Neural crest cell (in vitro differentiated cells): ENCODE data around the gene WNT3A. TPM values are rescaled to one million over a fixed set of nuclear protein-coding genes. Genes with fewer than 3 reads are reported as not detected.

ENCODE experiments used
- DNase-seq: peaks from one replicate; pipeline ENCODE4 v3.0.0; 2021; ENCODE audit warnings: low read depth, mixed read lengths, low spot score
- H3K27ac Mint-ChIP-seq: one replicate; pipeline ENCODE4 v1.8.0; 2021; ENCODE audit warnings: mild to moderate bottlenecking, mixed read lengths; ENCODE audit not compliant: unreplicated experiment
- H3K27me3 Mint-ChIP-seq: 2 replicates; pipeline ENCODE4 v1.8.0; 2021; ENCODE audit warnings: low read depth, mild to moderate bottlenecking, mixed read lengths
- H3K36me3 Mint-ChIP-seq: 2 replicates; pipeline ENCODE4 v1.8.0; 2021; ENCODE audit warnings: low read depth, mild to moderate bottlenecking, mixed read lengths
- H3K4me1 Mint-ChIP-seq: 2 replicates; pipeline ENCODE4 v1.8.0; 2021; ENCODE audit warnings: mixed read lengths
- H3K4me3 Mint-ChIP-seq: one replicate; pipeline ENCODE4 v1.8.0; 2021; ENCODE audit warnings: mild to moderate bottlenecking, mixed read lengths
- H3K9me3 Mint-ChIP-seq: 2 replicates; pipeline ENCODE4 v1.8.0; 2021; ENCODE audit warnings: mixed read lengths
- CTCF ChIP-seq: fragments of 200-600 bp; sonication (generic); conservative IDR thresholded peaks from 2 replicates; pipeline ENCODE4 v1.5.0; 2021; ENCODE audit warnings: antibody characterized with exemption, mild to moderate bottlenecking
- total RNA-seq: library from RNA; stranded (reverse); gene quantifications from 2 replicates; pipeline ENCODE4 v1.2.1, GENCODE V29; 2021

Gene WNT3A
- total RNA-seq, 1 donor from 2014 or later: not detected

DNA sequence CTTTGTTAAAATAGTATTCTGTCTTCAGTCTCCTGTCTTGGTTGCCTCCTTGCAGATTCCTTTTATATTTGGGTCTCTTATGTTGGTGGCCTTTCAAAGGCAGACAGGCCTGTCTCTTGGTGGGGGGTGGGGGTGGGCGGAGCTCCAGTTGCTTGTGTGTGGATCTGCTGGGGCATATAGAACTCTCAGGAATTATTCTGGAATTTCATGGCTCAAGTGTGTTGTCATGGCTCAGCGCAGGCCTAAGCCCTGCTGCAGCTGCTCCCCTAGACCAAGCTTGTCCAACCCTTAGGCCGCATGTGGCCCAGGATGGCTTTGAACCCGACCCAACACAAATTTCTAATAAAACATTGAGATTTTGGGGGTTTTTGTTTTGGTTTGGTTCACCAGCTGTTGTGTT, 88.4 kb downstream of the WNT3A start:
- TF ChIP-seq CTCF: no peak
- H3K27me3 Mint-ChIP-seq: no peaks in the 10 kb centered on the region
- H3K36me3 Mint-ChIP-seq: peaks cover 45% of the 10 kb centered on the region
- peaks cover 14% of the 10 kb centered on the region for H3K4me1 Mint-ChIP-seq
- DNase-seq: no peak
- peaks cover 11% of the 10 kb centered on the region for H3K9me3 Mint-ChIP-seq
- no peak overlapping the region for H3K27ac Mint-ChIP-seq
- H3K4me3 Mint-ChIP-seq: peak overlapping the region; percentile 65

DNA sequence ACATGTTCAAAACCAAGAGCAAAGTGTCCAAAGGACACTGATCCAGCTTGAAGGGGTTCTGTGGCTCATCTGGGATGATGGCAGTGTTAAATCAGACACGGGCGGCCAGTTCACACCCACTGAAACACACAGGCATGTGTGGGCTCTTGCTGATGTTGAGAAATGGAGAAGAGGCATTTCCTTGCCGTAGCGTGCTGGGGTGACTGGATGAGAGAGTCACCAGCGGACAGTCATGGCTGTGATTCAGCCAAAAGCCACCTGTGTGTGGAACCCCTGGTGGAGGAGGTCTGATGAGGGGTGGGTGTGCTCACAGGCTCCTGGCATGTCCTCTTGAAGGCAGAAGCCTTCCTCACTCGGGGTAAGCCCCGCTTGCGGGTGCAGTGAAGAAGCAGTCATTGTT, 89.1 kb downstream of the WNT3A start:
- H3K27me3 Mint-ChIP-seq: no peaks in the 10 kb centered on the region
- no peak overlapping the region for H3K4me3 Mint-ChIP-seq
- H3K9me3 Mint-ChIP-seq: peaks cover 11% of the 10 kb centered on the region
- no peak for DNase-seq
- peaks cover 45% of the 10 kb centered on the region for H3K36me3 Mint-ChIP-seq
- no peak for TF ChIP-seq CTCF
- peak overlapping the region; percentile 43 for H3K27ac Mint-ChIP-seq
- peaks cover 7% of the 10 kb centered on the region for H3K4me1 Mint-ChIP-seq

GRCh38 chr1:228096416-228097332, 89.9 kb downstream of the WNT3A start:
- peaks cover 6% of the 10 kb centered on the region for H3K4me1 Mint-ChIP-seq
- TF ChIP-seq CTCF: no peak
- no peak overlapping the region for H3K27ac Mint-ChIP-seq
- H3K4me3 Mint-ChIP-seq: no peak overlapping the region
- H3K36me3 Mint-ChIP-seq: peaks cover 45% of the 10 kb centered on the region
- H3K27me3 Mint-ChIP-seq: no peaks in the 10 kb centered on the region
- no peak for DNase-seq
- H3K9me3 Mint-ChIP-seq: peaks cover 11% of the 10 kb centered on the region

DNA sequence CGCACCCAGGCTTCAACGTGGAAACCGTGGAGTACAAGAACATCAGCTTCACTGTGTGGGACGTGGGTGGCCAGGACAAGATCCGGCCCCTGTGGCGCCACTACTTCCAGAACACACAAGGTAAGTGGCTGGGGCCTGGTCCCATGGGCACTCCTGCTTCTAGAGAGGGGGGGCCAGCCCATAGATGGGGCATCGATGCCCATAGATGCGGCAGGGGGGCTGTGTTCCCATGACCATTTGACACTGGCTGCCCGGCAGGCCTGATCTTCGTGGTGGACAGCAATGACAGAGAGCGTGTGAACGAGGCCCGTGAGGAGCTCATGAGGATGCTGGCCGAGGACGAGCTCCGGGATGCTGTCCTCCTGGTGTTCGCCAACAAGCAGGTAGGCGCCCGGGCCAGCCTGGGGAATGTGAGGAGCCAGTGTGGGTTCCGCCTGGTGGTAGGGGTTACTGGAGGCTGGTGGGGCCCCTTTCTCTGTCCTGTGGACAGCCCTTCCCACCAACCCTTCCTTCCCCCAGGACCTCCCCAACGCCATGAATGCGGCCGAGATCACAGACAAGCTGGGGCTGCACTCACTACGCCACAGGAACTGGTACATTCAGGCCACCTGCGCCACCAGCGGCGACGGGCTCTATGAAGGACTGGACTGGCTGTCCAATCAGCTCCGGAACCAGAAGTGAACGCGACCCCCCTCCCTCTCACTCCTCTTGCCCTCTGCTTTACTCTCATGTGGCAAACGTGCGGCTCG, 90.7 kb downstream of the WNT3A start:
- Mint-ChIP-seq H3K27ac (no peak overlapping the region), H3K4me3 (peak overlapping the region; percentile 56), H3K36me3 (peaks cover 39% of the 10 kb centered on the region), H3K4me1 (peaks cover 6% of the 10 kb centered on the region), H3K27me3 (no peaks in the 10 kb centered on the region), H3K9me3 (peaks cover 11% of the 10 kb centered on the region)
- no peak for DNase-seq
- TF ChIP-seq CTCF: no peak

- H3K4me1 Mint-ChIP-seq: peaks cover 11% of the 10 kb centered on the region
- H3K27ac Mint-ChIP-seq: no peak overlapping the region
- no peak for TF ChIP-seq CTCF
- peaks cover 35% of the 10 kb centered on the region for H3K36me3 Mint-ChIP-seq
- H3K4me3 Mint-ChIP-seq: peak overlapping the region; percentile 65
- peaks cover 11% of the 10 kb centered on the region for H3K9me3 Mint-ChIP-seq
- no peak for DNase-seq
- peaks cover 4% of the 10 kb centered on the region for H3K27me3 Mint-ChIP-seq
Measured at GRCh38 chr1:228098323-228098931, 91.6 kb downstream of the WNT3A start.
